Measurements from ENCODE around the gene RAB28.

Gene RAB28

GRCh38 chr4:13454786-13455185, 29.4 kb downstream of the RAB28 start:
- no peak for DNase-seq (ENCODE audit: low read depth)
- no peak overlapping the region for H3K4me3 ChIP-seq (ENCODE audit: low read depth, low read length)
- TF ChIP-seq, protein P1, sequence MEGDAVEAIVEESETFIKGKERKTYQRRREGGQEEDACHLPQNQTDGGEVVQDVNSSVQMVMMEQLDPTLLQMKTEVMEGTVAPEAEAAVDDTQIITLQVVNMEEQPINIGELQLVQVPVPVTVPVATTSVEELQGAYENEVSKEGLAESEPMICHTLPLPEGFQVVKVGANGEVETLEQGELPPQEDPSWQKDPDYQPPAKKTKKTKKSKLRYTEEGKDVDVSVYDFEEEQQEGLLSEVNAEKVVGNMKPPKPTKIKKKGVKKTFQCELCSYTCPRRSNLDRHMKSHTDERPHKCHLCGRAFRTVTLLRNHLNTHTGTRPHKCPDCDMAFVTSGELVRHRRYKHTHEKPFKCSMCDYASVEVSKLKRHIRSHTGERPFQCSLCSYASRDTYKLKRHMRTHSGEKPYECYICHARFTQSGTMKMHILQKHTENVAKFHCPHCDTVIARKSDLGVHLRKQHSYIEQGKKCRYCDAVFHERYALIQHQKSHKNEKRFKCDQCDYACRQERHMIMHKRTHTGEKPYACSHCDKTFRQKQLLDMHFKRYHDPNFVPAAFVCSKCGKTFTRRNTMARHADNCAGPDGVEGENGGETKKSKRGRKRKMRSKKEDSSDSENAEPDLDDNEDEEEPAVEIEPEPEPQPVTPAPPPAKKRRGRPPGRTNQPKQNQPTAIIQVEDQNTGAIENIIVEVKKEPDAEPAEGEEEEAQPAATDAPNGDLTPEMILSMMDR (IDR thresholded peaks at IDR 0.05; ENCODE audit: insufficient read depth, low read depth, low read length, missing control alignments) = no peak

DNA sequence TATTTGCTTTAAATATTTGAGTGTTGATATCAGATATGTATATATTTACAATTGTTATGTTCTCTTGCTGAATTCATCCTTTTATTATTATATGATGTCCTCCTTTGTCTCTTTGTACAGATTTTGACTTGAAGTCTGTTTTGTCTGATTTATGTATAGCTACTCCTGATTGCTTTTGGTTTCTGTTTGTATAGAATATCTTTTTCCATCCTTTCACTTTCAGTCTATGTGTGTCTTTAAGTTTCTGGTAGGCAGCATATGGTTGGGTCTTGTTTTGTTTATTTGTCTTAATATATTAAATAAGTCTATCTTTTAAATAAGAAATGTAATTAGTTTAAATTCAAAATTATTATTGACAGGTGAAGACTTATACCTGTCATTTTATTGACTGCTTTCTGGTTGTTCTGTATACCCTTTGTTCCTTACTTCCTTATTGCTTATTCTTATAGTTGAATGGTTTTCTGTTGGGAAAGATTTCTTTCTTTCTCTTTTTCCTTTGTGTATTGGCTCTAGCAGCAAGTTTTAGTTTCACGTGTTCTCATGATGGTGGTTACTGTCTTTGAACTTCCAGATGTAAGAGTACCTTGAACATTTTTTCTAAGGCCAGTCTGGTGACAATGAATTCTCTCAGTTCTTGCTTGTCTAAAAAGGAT, 31.1 kb downstream of the RAB28 start:
- H3K4me3 ChIP-seq (ENCODE audit: low read depth, low read length) = no peak overlapping the region
- no peak for DNase-seq (ENCODE audit: low read depth)
- TF ChIP-seq, protein P1 (IDR thresholded peaks at IDR 0.05; ENCODE audit: insufficient read depth, low read depth, low read length, missing control alignments) = no peak

DNA sequence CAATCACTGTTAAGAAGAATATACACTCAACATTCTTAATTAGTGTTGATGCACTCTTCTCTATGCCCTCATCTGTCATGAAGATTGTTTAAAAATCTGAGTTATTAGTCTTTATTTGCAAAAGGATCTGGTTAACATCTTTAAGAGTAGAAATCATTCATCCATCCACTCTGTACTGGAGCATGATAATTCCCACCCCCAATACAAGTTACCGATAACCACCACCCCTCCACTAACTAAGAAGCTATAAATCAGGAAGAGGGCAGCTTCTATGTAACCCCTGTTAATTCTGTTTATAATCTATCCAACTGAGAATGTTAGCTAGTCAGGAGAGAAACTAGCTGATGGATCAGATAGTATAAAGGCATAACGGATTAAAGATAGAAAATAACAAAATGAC, 34.5 kb downstream of the RAB28 start:
- H3K4me3 ChIP-seq (ENCODE audit: low read depth, low read length) = no peak overlapping the region
- TF ChIP-seq, protein P1 (IDR thresholded peaks at IDR 0.05; ENCODE audit: insufficient read depth, low read depth, low read length, missing control alignments) = no peak
- DNase-seq (ENCODE audit: low read depth) = no peak

DNA sequence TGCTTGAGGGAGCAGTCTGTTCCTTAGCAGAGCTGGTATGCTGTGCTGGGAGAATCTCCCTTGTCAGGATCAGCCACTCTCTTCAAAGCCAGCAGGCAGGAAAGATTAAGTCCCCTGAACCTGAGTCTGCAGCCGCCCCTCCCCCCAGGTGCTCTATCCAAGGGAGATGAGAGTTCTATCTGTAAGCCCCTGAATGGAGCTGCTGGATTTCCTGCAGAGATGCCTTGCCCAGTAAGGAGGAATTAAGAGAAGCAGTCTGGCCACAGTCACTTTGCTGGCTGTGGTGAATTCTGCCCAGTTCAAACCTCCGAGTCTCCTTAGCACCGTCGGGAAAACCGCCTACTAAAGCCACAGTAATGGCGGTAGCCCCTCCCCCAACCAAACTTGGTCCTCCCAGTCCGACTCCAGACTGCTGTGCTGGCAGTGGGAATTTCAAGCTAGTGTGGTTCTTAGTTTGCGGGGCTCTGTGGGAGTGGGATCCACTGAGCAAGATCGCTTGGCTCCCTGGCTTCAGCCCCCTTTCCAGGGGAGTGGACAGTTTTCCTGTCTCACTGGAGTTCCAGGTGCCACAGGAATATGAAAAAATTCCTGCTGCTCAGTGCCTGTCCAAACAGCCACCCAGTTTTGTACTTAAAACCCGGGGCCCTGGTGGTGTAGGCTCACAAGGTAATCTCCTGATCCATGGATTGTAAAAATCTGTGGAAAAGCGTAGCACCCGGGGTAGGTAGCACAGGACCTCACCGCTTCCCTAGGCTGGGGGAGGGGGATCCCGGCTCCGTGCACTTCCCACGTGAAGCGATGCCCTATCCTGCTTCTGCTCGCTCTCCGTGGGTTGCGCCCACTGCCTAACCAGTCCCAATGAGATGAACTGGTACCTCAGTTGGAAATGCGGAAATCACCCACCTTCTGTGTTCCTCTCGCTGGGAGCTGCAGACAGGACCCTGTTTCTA, 38.0 kb downstream of the RAB28 start:
- no peak for DNase-seq (ENCODE audit: low read depth)
- TF ChIP-seq, protein P1 (IDR thresholded peaks at IDR 0.05; ENCODE audit: insufficient read depth, low read depth, low read length, missing control alignments) = no peak
- H3K4me3 ChIP-seq (ENCODE audit: low read depth, low read length) = no peak overlapping the region

- TF ChIP-seq, protein P1 (IDR thresholded peaks at IDR 0.05; ENCODE audit: insufficient read depth, low read depth, low read length, missing control alignments) = no peak
- DNase-seq (ENCODE audit: low read depth) = no peak
- H3K4me3 ChIP-seq (ENCODE audit: low read depth, low read length) = no peak overlapping the region
These were observed 42.6 kb downstream of the RAB28 start for GRCh38 chr4:13441506-13441905.

GRCh38 chr4:13436962-13437361, 47.2 kb downstream of the RAB28 start:
- DNase-seq (ENCODE audit: low read depth) = no peak
- H3K4me3 ChIP-seq (ENCODE audit: low read depth, low read length) = no peak overlapping the region
- TF ChIP-seq, protein P1 (IDR thresholded peaks at IDR 0.05; ENCODE audit: insufficient read depth, low read depth, low read length, missing control alignments) = no peak
